Endothelial cell of umbilical vein (primary cell): ENCODE data around the gene NHLRC1. TPM values are rescaled to one million over a fixed set of nuclear protein-coding genes. Genes with fewer than 3 reads are reported as not detected.

Source experiments
- BruUV-seq: library from RNA; stranded (reverse); fragments of 400-500 nt; replicated peaks from 2 replicates; lab custom pipeline; 2021; lab: Mats Ljungman, UMichigan
- CTCF ChIA-PET: fragments of 300-600, 350-600 bp; sonication (Branson Sonifier 250); formaldehyde crosslinking; loops from one replicate; lab custom pipeline; 2021; ENCODE audit warnings: antibody characterized with exemption, inconsistent platforms; lab: Charles Lee
- POLR2A ChIA-PET: fragments of 300-600, 350-600 bp; sonication (Branson Sonifier 250); formaldehyde crosslinking; loops from one replicate; lab custom pipeline; 2021; ENCODE audit warnings: antibody characterized with exemption, inconsistent platforms; lab: Charles Lee
- DNase-seq: peaks from one replicate; pipeline ENCODE4 v3.0.0-alpha.2; 2011; ENCODE audit warnings: low read depth, low spot score
- FAIRE-seq: peaks from 2 replicates; lab custom pipeline; 2011; peaks lifted over from hg19 to GRCh38; lab: Jason Lieb, UNC
- H2AFZ ChIP-seq: 2 replicates; pipeline ENCODE4 v1.6.0; 2012; ENCODE audit warnings: low read depth, low read length, control low read depth, inconsistent platforms
- H3K27ac ChIP-seq: 2 replicates; pipeline ENCODE4 v1.5.1; 2011; ENCODE audit warnings: low read depth, mild to moderate bottlenecking, control low read depth, low read length, moderate library complexity; ENCODE audit not compliant: insufficient read depth
- H3K27me3 ChIP-seq, 2 experiments: 2 replicates each; pipeline versions ENCODE4 v1.6.0 to v1.6.1; 2011; ENCODE audit warnings: low read length in 2 of 2, mixed read lengths in 1 of 2; ENCODE audit not compliant: control insufficient read depth in 2 of 2, insufficient read depth in 2 of 2
- H3K36me3 ChIP-seq, 2 experiments: 2 replicates in 1 of 2; 3 replicates in 1 of 2; pipeline ENCODE4 v1.5.1; 2011; ENCODE audit warnings: low read length in 2 of 2, mild to moderate bottlenecking in 1 of 2, moderate library complexity in 1 of 2; ENCODE audit not compliant: control insufficient read depth in 2 of 2, insufficient read depth in 2 of 2; ENCODE audit errors: extremely low read depth in 1 of 2
- H3K4me1 ChIP-seq: 3 replicates; pipeline ENCODE4 v1.5.1; 2011; ENCODE audit warnings: mild to moderate bottlenecking, low read length; ENCODE audit not compliant: control insufficient read depth, insufficient read depth; ENCODE audit errors: extremely low read depth
- H3K4me2 ChIP-seq: 2 replicates; pipeline ENCODE4 v1.6.1; 2011; ENCODE audit warnings: low read length, control low read depth, mixed read lengths; ENCODE audit not compliant: insufficient read depth
- H3K4me3 ChIP-seq, 3 experiments: fragments of 200-600 bp in 1 of 3; sonication (generic), shearing (Covaris generic) in 1 of 3; replicated peaks in 1 of 3; 2 replicates each; pipeline ENCODE4 v1.5.1; 2011 to 2016; ENCODE audit warnings: control low read depth in 3 of 3, low read length in 3 of 3, mild to moderate bottlenecking in 2 of 3, inconsistent platforms in 1 of 3, low read depth in 1 of 3, moderate library complexity in 1 of 3; ENCODE audit not compliant: insufficient read depth in 1 of 3
- H3K79me2 ChIP-seq: 2 replicates; pipeline ENCODE4 v1.6.0; 2012; ENCODE audit warnings: low read length, inconsistent platforms; ENCODE audit not compliant: control insufficient read depth, insufficient read depth
- H3K9ac ChIP-seq: replicated peaks from 2 replicates; pipeline ENCODE3; 2011; ENCODE audit warnings: low read length, control low read depth; ENCODE audit not compliant: insufficient read depth; ENCODE audit errors: extremely low read depth
- H3K9me1 ChIP-seq: replicated peaks from 3 replicates; pipeline ENCODE4 v1.6.0; 2011; ENCODE audit warnings: mild to moderate bottlenecking, low read length; ENCODE audit not compliant: control insufficient read depth, insufficient read depth; ENCODE audit errors: extremely low read depth
- H3K9me3 ChIP-seq: replicated peaks from 2 replicates; pipeline ENCODE4 v1.5.1; 2012; ENCODE audit warnings: low read length, inconsistent platforms; ENCODE audit not compliant: control insufficient read depth, insufficient read depth
- H4K20me1 ChIP-seq: replicated peaks from 2 replicates; pipeline ENCODE3; 2011; ENCODE audit warnings: mild to moderate bottlenecking, low read length; ENCODE audit not compliant: control insufficient read depth, insufficient read depth; ENCODE audit errors: extremely low read depth
- CTCF ChIP-seq, 2 donors: IDR thresholded peaks; 1 replicate in 1 of 2; 2 replicates in 1 of 2; pipeline ENCODE4 v1.5.1; 2011; ENCODE audit warnings: low read length in 2 of 2, mild to moderate bottlenecking in 2 of 2, moderate library complexity in 2 of 2, control low read depth in 1 of 2, inconsistent platforms in 1 of 2, low read depth in 1 of 2; ENCODE audit not compliant: insufficient read depth in 1 of 2; ENCODE audit errors: extremely low read depth in 1 of 2
- EZH2 ChIP-seq: IDR thresholded peaks from 2 replicates; pipeline ENCODE4 v1.6.1; 2012; ENCODE audit warnings: borderline replicate concordance, low read depth, mild to moderate bottlenecking, moderate library complexity, low read length, inconsistent platforms; ENCODE audit not compliant: severe bottlenecking
- FOS ChIP-seq: IDR thresholded peaks from 2 replicates; pipeline ENCODE4 v1.6.1; 2011; ENCODE audit warnings: mild to moderate bottlenecking, low read length, moderate library complexity, borderline replicate concordance; ENCODE audit not compliant: insufficient read depth
- GATA2 ChIP-seq: IDR thresholded peaks from 2 replicates; pipeline ENCODE4 v1.7.0; 2011; ENCODE audit warnings: low read depth, mild to moderate bottlenecking, moderate library complexity, mixed read lengths, low read length; ENCODE audit not compliant: insufficient read length, insufficient read depth
- JUN ChIP-seq: IDR thresholded peaks from 2 replicates; pipeline ENCODE4 v1.6.1; 2011; ENCODE audit warnings: borderline replicate concordance, low read depth; ENCODE audit not compliant: insufficient read length, insufficient read depth
- MAX ChIP-seq: IDR thresholded peaks from 2 replicates; pipeline ENCODE4 v1.6.1; 2011; ENCODE audit not compliant: insufficient read depth, insufficient read length
- MYC ChIP-seq: IDR thresholded peaks from one replicate; pipeline ENCODE4 v1.6.1; 2011; ENCODE audit warnings: mild to moderate bottlenecking, low read depth, low read length
- POLR2A ChIP-seq: IDR thresholded peaks from 2 replicates; pipeline ENCODE4 v1.6.1; 2012; ENCODE audit warnings: low read depth, mild to moderate bottlenecking, control low read depth, low read length
- POLR2AphosphoS5 ChIP-seq: IDR thresholded peaks from 2 replicates; pipeline ENCODE4 v1.6.1; 2012; ENCODE audit warnings: low read depth, mild to moderate bottlenecking, control low read depth, low read length, moderate library complexity; ENCODE audit not compliant: insufficient read depth
- dilution Hi-C: fragments of 300-500 bp; cut with MboI; formaldehyde crosslinking; loops from one replicate; pipeline ENCODE4 v1.15.0; 2019; ENCODE audit warnings: low sequenced_read_pairs; ENCODE audit not compliant: extremely low pct_ligation_motif_present
- intact Hi-C: fragments of 100-400 bp; cut with micrococcal nuclease; formaldehyde crosslinking; loops from one replicate; pipeline ENCODE4 v1.10.0; 2022
- polyA plus RNA-seq, 4 experiments: library from polyadenylated mRNA; depleted of rRNA in 3 of 4; stranded (reverse) in 3 of 4; unstranded in 1 of 4; fragments of >200 nt; gene quantifications; 2 replicates each; pipeline versions ENCODE4 v1.2.1 to v1.2.3, GENCODE V29; 2011 to 2012; ENCODE audit warnings: missing spikeins in 1 of 4
- total RNA-seq: library from RNA; stranded (reverse); gene quantifications from 2 replicates; pipeline ENCODE4 v1.2.3, GENCODE V29; 2021

NHLRC1 gene
- total and polyA plus RNA-seq, 2 donors (not counting 3 experiments of a cell fraction or from before 2014, with no cell fraction given), result 1.7 to 2.3 TPM

GRCh38 chr6:18080544-18080943, 41.9 kb downstream of the NHLRC1 start:
- no peaks in the 10 kb centered on the region for H3K9me1 ChIP-seq
- no peaks in the 10 kb centered on the region for H3K4me1 ChIP-seq
- H3K4me3 ChIP-seq, result no peak overlapping the region
- H3K27ac ChIP-seq, result no peak overlapping the region
- H3K27me3 ChIP-seq, result peaks cover 0 to 3% of the 10 kb centered on the region in 2 experiments
- H3K36me3 ChIP-seq, result no peaks in the 10 kb centered on the region
- no TSS peak for BruUV-seq
- no peak overlapping the region for H3K9ac ChIP-seq
- ChIA-PET POLR2A (no interaction called here), CTCF (no interaction called here)
- TF ChIP-seq MAX, result no peak
- no peak for TF ChIP-seq EZH2
- no peak for TF ChIP-seq POLR2AphosphoS5
- TF ChIP-seq JUN, result no peak
- TF ChIP-seq POLR2A, result no peak
- no peak for TF ChIP-seq MYC
- no peak for TF ChIP-seq FOS
- no peak for TF ChIP-seq GATA2
- TF ChIP-seq CTCF (IDR thresholded peaks at IDR 0.05; ENCODE audit: extremely low read depth in 1 of 2, insufficient read depth in 1 of 2, low read depth in 1 of 2, low read length in 2 of 2), result no peak
- H4K20me1 ChIP-seq, result no peaks in the 10 kb centered on the region
- H2AFZ ChIP-seq, result no peak overlapping the region
- H3K79me2 ChIP-seq, result no peaks in the 10 kb centered on the region
- intact Hi-C loops, result no loop called here
- DNase-seq, result no peak
- FAIRE-seq, result no peak
- H3K9me3 ChIP-seq, result no peaks in the 10 kb centered on the region
- no peak overlapping the region for H3K4me2 ChIP-seq
- dilution Hi-C loops, result no loop called here
